Heart right ventricle (tissue), 16 donors: ENCODE results near the gene TUBB4B. TPM values are rescaled to one million over a fixed set of nuclear protein-coding genes. Genes with fewer than 3 reads are reported as not detected.

Experiments used
- ATAC-seq, 8 donors: fragments of 200-7000 bp; cut with Tn5 transposase; one replicate each; pipeline ENCODE4 v1.9.1; 2020; ENCODE audit warnings: mild to moderate bottlenecking in 8 of 8, moderate library complexity in 8 of 8, moderate number of reproducible peaks in 1 of 8
- DNase-seq, 2 donors: peaks; one replicate each; pipeline ENCODE4 v3.0.0-alpha.2; 2020
- H3K27ac ChIP-seq, 10 donors: fragments of 200-600 bp; sonication (generic) in 2 of 10; one replicate each; pipeline versions ENCODE4 v1.5.0 to v1.8.0; 2020 to 2022; ENCODE audit warnings: mild to moderate bottlenecking in 3 of 10
- H3K27me3 ChIP-seq, 7 donors: fragments of 200-600 bp; one replicate each; pipeline ENCODE4 v1.8.0; 2021 to 2022; ENCODE audit warnings: mild to moderate bottlenecking in 2 of 7
- H3K36me3 ChIP-seq, 9 donors: fragments of 200-600 bp; sonication (generic) in 1 of 9; one replicate each; pipeline versions ENCODE4 v1.5.0 to v1.8.0; 2020 to 2022; ENCODE audit warnings: mild to moderate bottlenecking in 2 of 9
- H3K4me1 ChIP-seq, 9 donors: fragments of 200-600 bp; sonication (generic) in 1 of 9; one replicate each; pipeline versions ENCODE4 v1.5.0 to v1.8.0; 2020 to 2022; ENCODE audit warnings: mild to moderate bottlenecking in 4 of 9
- H3K4me3 ChIP-seq, 10 donors: fragments of 200-600 bp; sonication (generic) in 2 of 10; one replicate each; pipeline versions ENCODE4 v1.5.0 to v1.8.0; 2020 to 2022; ENCODE audit warnings: mild to moderate bottlenecking in 7 of 10, moderate library complexity in 2 of 10
- H3K9me3 ChIP-seq, 11 donors: fragments of 200-600 bp in 10 of 11; sonication (generic) in 2 of 11; one replicate each; pipeline versions ENCODE4 v1.5.0 to v1.8.0; 2013 to 2022; ENCODE audit warnings: mild to moderate bottlenecking in 2 of 11, control low read depth in 1 of 11, moderate library complexity in 1 of 11
- CTCF ChIP-seq, 9 donors: fragments of 200-600 bp; sonication (generic) in 2 of 9; IDR thresholded peaks; one replicate each; pipeline versions ENCODE4 v1.5.0 to v1.8.0; 2021 to 2022; ENCODE audit warnings: antibody characterized with exemption in 9 of 9, mild to moderate bottlenecking in 5 of 9, moderate library complexity in 1 of 9
- WGBS, 2 donors: extraction: QIAGEN DNeasy Blood & Tissue Kit; methylation state at CpG; one replicate each; pipeline ENCODE4 v1.1.7; 2013; ENCODE audit warnings: inconsistent platforms in 1 of 2; 5-methylcytosine and 5-hydroxymethylcytosine counted together
- intact Hi-C, 10 donors: fragments of 100-400 bp; cut with DNase I; formaldehyde crosslinking; loops; one replicate each; pipeline versions ENCODE4 v1.11.1 to v1.14.2; 2022
- polyA plus RNA-seq, 2 donors: library from polyadenylated mRNA; stranded (reverse); fragments of 200-250 nt; gene quantifications; one replicate each; pipeline ENCODE4 v1.2.3, GENCODE V29; 2013
- total RNA-seq, 10 donors: library from RNA; stranded (reverse); fragmentation: NEBNext Ultra II Directional in 3 of 10; extraction: Animal tissue kit (Norgen Biotek cat#: 25700) in 3 of 10; gene quantifications; one replicate each; pipeline versions ENCODE4 v1.2.1 to v1.2.4, GENCODE V29; 2021 to 2023
- donor health status: Arrhythmogenic right ventricular cardiomyopathy.
- donor health status: ischemic (EF 13 %, LVEDD 7.1; RV severe dilation, severe dysfunction).
- donor health status: healthy with polysubstance abuse.
- donor health status: DM: no; HTN: yes; CAD: no.
- donor health status: DM: no; HTN: no; CAD: no.
- donor health status: ischemic (EF 25% LVEDD 6.9; RV normal size, moderate dysfunction).
- donor health status: ischemic (EF 25% LVEDD 5.7; RV mildly dilated, moderate dysfunction).
- donor health status: healthy.
- donor health status: DM: yes; HTN: yes; CAD: no.
- donor health status: Ischemic cardiomyopathy.
- donor health status: ischemic (EF 35%, LVEDD 5.7; RV mildly dilated, moderate dysfunction).
- donor health status: nonischemic (EF 11% LVEDD 7.7; RV severe dilation, severe dysfunction).
- donor health status: DM: yes; HTN: yes; CAD: no.
- donor health status: PGD.
- donor health status: ischemic (EF 29% LVEDD 5.4; RV normal size, mild dysfunction).
- donor health status: nonischemic (EF 23%, LVEDD 6.1; RV moderate dilation, normal function).

TUBB4B gene
- total and polyA plus RNA-seq, 12 donors, result 211 to 992 (median 355) TPM

DNA sequence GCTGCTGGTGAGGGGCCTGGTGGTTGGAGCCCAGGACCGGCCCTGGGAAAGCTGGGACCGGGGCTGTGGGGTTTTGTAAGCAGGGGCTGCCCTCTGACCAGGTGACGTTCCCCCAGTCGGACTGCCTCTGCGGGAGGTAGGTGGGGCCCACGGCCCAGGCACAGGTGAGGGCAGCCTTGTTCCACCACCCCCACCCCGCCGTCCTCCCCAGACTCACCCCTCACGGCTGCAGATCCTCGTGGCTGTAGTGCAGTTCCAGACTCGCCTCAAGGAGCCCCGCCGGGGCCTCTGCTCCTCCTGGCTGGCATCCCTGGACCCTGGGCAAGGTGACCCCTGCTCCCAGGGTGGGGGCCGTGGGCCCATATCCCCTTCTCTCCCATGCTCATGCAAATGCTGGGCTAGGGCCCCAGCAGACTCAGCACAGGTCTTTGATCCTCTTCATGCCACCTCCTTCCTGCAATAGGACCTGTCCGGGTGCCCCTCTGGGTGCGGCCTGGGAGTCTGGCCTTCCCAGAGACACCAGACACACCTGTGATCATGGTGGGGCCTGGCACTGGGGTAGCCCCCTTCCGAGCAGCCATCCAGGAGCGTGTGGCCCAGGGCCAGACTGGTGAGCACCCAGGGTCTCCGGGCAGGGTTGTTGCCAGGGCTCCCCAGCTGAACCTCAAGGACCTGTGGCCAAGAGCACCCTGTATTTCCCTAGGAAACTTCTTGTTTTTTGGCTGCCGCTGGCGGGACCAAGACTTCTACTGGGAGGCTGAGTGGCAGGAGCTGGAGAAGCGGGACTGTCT lies 25.7 kb upstream of the TUBB4B start:
- Histone ChIP-seq H3K4me3 (no peak overlapping the region), H3K9me3 (no peaks in the 10 kb centered on the region), H3K27ac (no peak overlapping the region), H3K4me1 (peaks cover 10 to 28% (median 19%) of the 10 kb centered on the region in 9 donors), H3K27me3 (no peaks in the 10 kb centered on the region), H3K36me3 (peaks cover 0 to 35% (median 0%) of the 10 kb centered on the region in 9 donors)
- WGBS, 2 donors, result 94 to 97% methylated on average over 22 of the region's 22 CpGs
- intact Hi-C loops, result no loop called here
- ATAC-seq, result no peak
- TF ChIP-seq CTCF (IDR thresholded peaks at IDR 0.05), result no peak
- DNase-seq, result no peak

GRCh38 chr9:137216188-137216965 lies 24.7 kb upstream of the TUBB4B start:
- WGBS, 2 donors, result 91 to 97% methylated on average over 30 of the region's 30 CpGs
- ATAC-seq (no peak), DNase-seq (no peak)
- Histone ChIP-seq H3K36me3 (peaks cover 0 to 31% (median 0%) of the 10 kb centered on the region in 9 donors), H3K27me3 (peaks cover 0 to under 1% (median 0%) of the 10 kb centered on the region in 7 donors), H3K27ac (no peak overlapping the region), H3K9me3 (no peaks in the 10 kb centered on the region), H3K4me1 (peaks cover 10 to 35% (median 19%) of the 10 kb centered on the region in 9 donors), H3K4me3 (peak overlapping the region in 1 of 10 donors; percentile 47)
- TF ChIP-seq CTCF (IDR thresholded peaks at IDR 0.05), result no peak
- intact Hi-C loops, result no loop called here

DNA sequence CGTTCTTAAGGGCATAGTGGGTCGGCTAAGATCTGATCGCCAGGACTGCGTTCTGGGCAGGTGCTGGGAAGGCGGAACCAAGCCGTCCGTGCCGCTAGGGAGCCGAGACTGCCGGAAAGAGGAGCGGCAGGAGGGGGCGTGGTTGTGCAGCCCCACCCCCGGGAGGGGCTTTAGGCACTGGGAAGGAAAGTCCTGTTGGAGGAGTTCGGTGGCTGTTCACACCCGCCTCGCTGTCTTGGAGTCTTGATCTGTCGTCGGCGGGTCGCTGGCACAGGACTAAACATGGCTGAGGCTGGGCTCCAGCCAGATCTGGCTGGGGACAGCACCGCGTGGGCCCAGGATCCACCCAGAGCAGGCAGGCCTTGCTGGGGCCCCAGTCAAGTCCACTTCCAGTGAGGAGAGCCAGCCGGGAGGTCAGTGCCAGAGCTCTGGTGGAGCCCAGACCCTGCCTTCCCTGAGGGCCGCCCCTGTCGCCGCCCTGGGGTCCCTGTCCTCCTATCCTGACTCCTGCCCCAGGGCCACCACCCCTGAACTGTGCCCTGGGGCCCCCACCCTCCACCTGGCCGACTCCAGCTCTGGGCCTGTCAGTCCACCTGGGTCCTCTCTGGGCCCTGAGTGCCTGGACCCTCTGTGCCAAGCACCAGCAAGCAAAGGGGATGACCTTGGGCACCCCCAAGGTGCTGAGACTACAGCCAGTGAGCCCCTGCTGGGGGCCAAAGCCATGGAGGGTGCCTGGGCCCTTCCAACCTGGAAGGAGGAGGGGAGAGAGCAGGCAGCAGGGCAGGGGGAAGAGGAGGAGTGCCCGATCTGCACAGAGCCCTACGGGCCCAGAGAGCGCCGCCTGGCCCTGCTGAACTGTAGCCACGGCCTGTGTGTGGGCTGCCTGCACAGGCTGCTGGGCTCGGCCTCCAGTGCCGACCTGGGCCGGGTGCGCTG lies 23.5 kb upstream of the TUBB4B start:
- Histone ChIP-seq H3K4me1 (peaks cover 12 to 41% (median 24%) of the 10 kb centered on the region in 9 donors), H3K9me3 (no peaks in the 10 kb centered on the region), H3K27me3 (peaks cover 0 to 5% (median 0%) of the 10 kb centered on the region in 7 donors), H3K27ac (peak overlapping the region in 8 of 10 donors; percentile 38 to 83 (median 66)), H3K36me3 (peaks cover 0 to 31% (median 0%) of the 10 kb centered on the region in 9 donors), H3K4me3 (peak overlapping the region in 9 of 10 donors; percentile 1 to 47 (median 38))
- DNase-seq (peak; percentile 66 to 73), ATAC-seq (peak; percentile 26 to 73 (median 59))
- intact Hi-C loops, result no loop called here
- WGBS, 2 donors, result 55 to 64% methylated on average over 33 to 36 of the region's 36 CpGs
- peak in 1 of 9 donors; percentile 12 for TF ChIP-seq CTCF (IDR thresholded peaks at IDR 0.05)
